Urinary bladder (tissue), 4 donors: ENCODE data around the gene SNTG2. TPM values are rescaled to one million over a fixed set of nuclear protein-coding genes. Genes with fewer than 3 reads are reported as not detected.
"Not testable (repeated sequence)": the region's sequence is repeated elsewhere in the genome, so short reads cannot be mapped to it uniquely, and the experiment has no call there.

Source experiments
- DNase-seq: peaks from one replicate; pipeline ENCODE4 v3.0.0-alpha.2; 2015; ENCODE audit errors: extremely low spot score
- H3K27ac ChIP-seq: one replicate; pipeline ENCODE4 v1.5.1; 2013; ENCODE audit warnings: low read depth, mild to moderate bottlenecking, moderate library complexity
- H3K36me3 ChIP-seq: one replicate; pipeline ENCODE4 v1.6.1; 2013; ENCODE audit warnings: mild to moderate bottlenecking, moderate library complexity; ENCODE audit not compliant: insufficient read depth
- H3K4me1 ChIP-seq: one replicate; pipeline ENCODE4 v1.6.1; 2013; ENCODE audit warnings: mild to moderate bottlenecking, moderate library complexity; ENCODE audit not compliant: insufficient read depth
- H3K4me3 ChIP-seq: one replicate; pipeline ENCODE4 v1.5.1; 2013; ENCODE audit warnings: low read depth, low read length
- WGBS: extraction: QIAGEN DNeasy Blood & Tissue Kit; methylation state at CpG from one replicate; pipeline ENCODE4 v1.1.7; 2013; 5-methylcytosine and 5-hydroxymethylcytosine counted together
- polyA plus RNA-seq: library from polyadenylated mRNA; stranded (reverse); fragments of 200-250 nt; gene quantifications from one replicate; pipeline ENCODE4 v1.2.3, GENCODE V29; 2013
- total RNA-seq: library from RNA; depleted of rRNA; stranded (reverse); fragments of >200 nt; gene quantifications from one replicate; pipeline ENCODE4 v1.2.3, GENCODE V29; 2014
- donor health status: healthy with polysubstance abuse.
- donor health status: healthy.

Gene SNTG2
- total and polyA plus RNA-seq, 2 donors = 0.69 to 1.6 TPM

- Histone ChIP-seq H3K4me1 (no peaks in the 10 kb centered on the region), H3K4me3 (no peak overlapping the region), H3K27ac (no peak overlapping the region), H3K36me3 (no peaks in the 10 kb centered on the region)
- DNase-seq = no peak
Measured at GRCh38 chr2:1072250-1072649, 121.6 kb downstream of the SNTG2 start.

GRCh38 chr2:1077911-1078310, 127.3 kb downstream of the SNTG2 start:
- DNase-seq = no peak
- no peak overlapping the region for H3K4me3 ChIP-seq
- no peaks in the 10 kb centered on the region for H3K4me1 ChIP-seq
- 44% methylated on average over 9 of the region's 9 CpGs for whole genome bisulfite sequencing
- no peaks in the 10 kb centered on the region for H3K36me3 ChIP-seq
- no peak overlapping the region for H3K27ac ChIP-seq

- 65% methylated on average over 10 of the region's 10 CpGs for WGBS
- DNase-seq = no peak
- Histone ChIP-seq H3K27ac (no peak overlapping the region), H3K4me3 (no peak overlapping the region), H3K36me3 (no peaks in the 10 kb centered on the region), H3K4me1 (no peaks in the 10 kb centered on the region)
Measured at GRCh38 chr2:1078326-1078725, 127.7 kb downstream of the SNTG2 start.

GRCh38 chr2:1079873-1080799, 129.5 kb downstream of the SNTG2 start:
- no peak overlapping the region for H3K27ac ChIP-seq
- no peaks in the 10 kb centered on the region for H3K4me1 ChIP-seq
- no peaks in the 10 kb centered on the region for H3K36me3 ChIP-seq
- DNase-seq = no peak
- WGBS = 80% methylated on average over 15 of the region's 15 CpGs
- H3K4me3 ChIP-seq = no peak overlapping the region

GRCh38 chr2:1081451-1082225, 131.0 kb downstream of the SNTG2 start:
- Histone ChIP-seq H3K4me1 (no peaks in the 10 kb centered on the region), H3K27ac (no peak overlapping the region), H3K4me3 (no peak overlapping the region), H3K36me3 (no peaks in the 10 kb centered on the region)
- DNase-seq = no peak
- WGBS = 55% methylated on average over 14 of the region's 14 CpGs

GRCh38 chr2:1082456-1083205, 132.0 kb downstream of the SNTG2 start:
- Histone ChIP-seq H3K4me3 (no peak overlapping the region), H3K4me1 (no peaks in the 10 kb centered on the region), H3K36me3 (no peaks in the 10 kb centered on the region), H3K27ac (no peak overlapping the region)
- 78% methylated on average over 17 of the region's 17 CpGs for WGBS
- no peak for DNase-seq

- no peak overlapping the region for H3K27ac ChIP-seq
- H3K4me3 ChIP-seq = no peak overlapping the region
- no peak for DNase-seq
- WGBS = 75% methylated on average over 6 of the region's 6 CpGs
- no peaks in the 10 kb centered on the region for H3K36me3 ChIP-seq
- H3K4me1 ChIP-seq = no peaks in the 10 kb centered on the region
Measured at GRCh38 chr2:1088192-1088860, 137.7 kb downstream of the SNTG2 start.

- 77% methylated on average over 4 of the region's 4 CpGs for WGBS
Measured at GRCh38 chr2:1088940-1089339, 138.3 kb downstream of the SNTG2 start.

GRCh38 chr2:1091895-1092585, 141.4 kb downstream of the SNTG2 start:
- H3K36me3 ChIP-seq = no peaks in the 10 kb centered on the region
- H3K27ac ChIP-seq = no peak overlapping the region
- H3K4me1 ChIP-seq = no peaks in the 10 kb centered on the region
- H3K4me3 ChIP-seq = no peak overlapping the region
- no peak for DNase-seq
- WGBS = 83% methylated on average over 5 of the region's 5 CpGs

More at GRCh38 chr2:1088940-1089339, 138.3 kb downstream of the SNTG2 start:
- Histone ChIP-seq H3K36me3 (no peaks in the 10 kb centered on the region), H3K27ac (no peak overlapping the region), H3K4me3 (no peak overlapping the region), H3K4me1 (no peaks in the 10 kb centered on the region)
- DNase-seq = no peak

GRCh38 chr2:1093668-1094067, 143.0 kb downstream of the SNTG2 start:
- WGBS = 83% methylated on average over 6 of the region's 6 CpGs
- not testable (repeated sequence) for H3K27ac ChIP-seq, H3K36me3 ChIP-seq, H3K4me3 ChIP-seq, DNase-seq, H3K4me1 ChIP-seq

- Histone ChIP-seq H3K4me1 (no peaks in the 10 kb centered on the region), H3K36me3 (no peaks in the 10 kb centered on the region), H3K27ac (no peak overlapping the region), H3K4me3 (no peak overlapping the region)
- WGBS = 81% methylated on average over 8 of the region's 8 CpGs
- DNase-seq = no peak
Measured at GRCh38 chr2:1097101-1097500, 146.5 kb downstream of the SNTG2 start.

GRCh38 chr2:1099418-1099817, 148.8 kb downstream of the SNTG2 start:
- 56% methylated on average over 2 of the region's 2 CpGs for WGBS
- H3K4me1 ChIP-seq = no peaks in the 10 kb centered on the region

More at GRCh38 chr2:1099418-1099817, 148.8 kb downstream of the SNTG2 start:
- H3K27ac ChIP-seq = no peak overlapping the region
- no peak for DNase-seq
- H3K4me3 ChIP-seq = no peak overlapping the region
- no peaks in the 10 kb centered on the region for H3K36me3 ChIP-seq
